Anterior cingulate cortex (tissue), 58 donors: ENCODE results near the gene PLPP7.
A peak's percentile ranks its signal among the peaks of the same experiment; 100 is the strongest.
"Not testable (repeated sequence)": the region's sequence is repeated elsewhere in the genome, so short reads cannot be mapped to it uniquely, and the experiment has no call there.

Experiments
- DNase-seq, 58 donors: peaks; one replicate each; lab custom pipeline; 2025; lab: John Stamatoyannopoulos, UW

PLPP7 gene

DNA sequence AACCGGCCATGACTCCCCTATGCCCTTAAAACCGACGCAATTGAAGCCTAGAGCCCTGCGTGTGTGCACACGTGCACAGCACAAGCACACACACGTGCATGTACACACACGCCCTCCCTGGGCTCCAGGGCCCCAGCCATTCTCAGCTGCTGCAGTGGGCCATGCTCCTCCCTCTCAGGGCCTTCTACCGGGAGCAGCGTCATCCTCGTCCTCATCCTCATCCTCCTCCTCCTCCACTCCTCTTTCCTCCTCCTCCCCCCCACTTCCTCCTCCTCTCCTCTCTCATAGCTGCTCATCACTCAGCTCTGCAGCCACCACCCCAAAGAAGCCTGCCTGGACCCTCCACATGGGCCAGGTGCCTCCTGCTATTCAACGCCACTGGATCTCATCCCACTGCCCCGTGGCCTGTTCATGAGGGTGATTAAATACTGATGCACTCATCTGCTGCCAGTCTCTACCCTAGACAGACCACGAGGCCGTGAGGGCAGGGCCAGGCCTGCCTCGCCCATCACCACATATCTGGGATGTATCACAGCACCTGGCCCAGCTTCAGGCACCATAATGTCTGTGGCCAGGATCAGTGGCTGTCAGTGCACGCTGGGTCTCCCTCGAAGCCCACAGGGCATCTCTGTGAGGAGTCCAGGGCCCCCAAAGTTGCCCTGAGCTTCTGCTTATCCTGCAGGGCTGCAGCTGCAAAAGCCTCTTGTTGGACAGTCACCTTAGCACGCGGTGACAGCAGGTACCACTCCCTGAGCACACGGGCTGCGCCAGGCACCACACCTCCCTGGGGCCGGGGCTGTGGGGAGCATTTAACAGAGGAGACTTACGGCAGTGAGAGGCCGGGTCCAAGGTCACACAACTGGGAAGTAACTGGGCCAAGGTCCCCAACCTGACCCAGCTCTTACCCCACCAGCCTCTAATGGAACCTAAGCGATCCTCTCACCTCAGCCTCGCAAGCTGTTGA, 23.0 kb upstream of the PLPP7 start:
- DNase-seq = peak in 1 of 58 donors; percentile 22

DNA sequence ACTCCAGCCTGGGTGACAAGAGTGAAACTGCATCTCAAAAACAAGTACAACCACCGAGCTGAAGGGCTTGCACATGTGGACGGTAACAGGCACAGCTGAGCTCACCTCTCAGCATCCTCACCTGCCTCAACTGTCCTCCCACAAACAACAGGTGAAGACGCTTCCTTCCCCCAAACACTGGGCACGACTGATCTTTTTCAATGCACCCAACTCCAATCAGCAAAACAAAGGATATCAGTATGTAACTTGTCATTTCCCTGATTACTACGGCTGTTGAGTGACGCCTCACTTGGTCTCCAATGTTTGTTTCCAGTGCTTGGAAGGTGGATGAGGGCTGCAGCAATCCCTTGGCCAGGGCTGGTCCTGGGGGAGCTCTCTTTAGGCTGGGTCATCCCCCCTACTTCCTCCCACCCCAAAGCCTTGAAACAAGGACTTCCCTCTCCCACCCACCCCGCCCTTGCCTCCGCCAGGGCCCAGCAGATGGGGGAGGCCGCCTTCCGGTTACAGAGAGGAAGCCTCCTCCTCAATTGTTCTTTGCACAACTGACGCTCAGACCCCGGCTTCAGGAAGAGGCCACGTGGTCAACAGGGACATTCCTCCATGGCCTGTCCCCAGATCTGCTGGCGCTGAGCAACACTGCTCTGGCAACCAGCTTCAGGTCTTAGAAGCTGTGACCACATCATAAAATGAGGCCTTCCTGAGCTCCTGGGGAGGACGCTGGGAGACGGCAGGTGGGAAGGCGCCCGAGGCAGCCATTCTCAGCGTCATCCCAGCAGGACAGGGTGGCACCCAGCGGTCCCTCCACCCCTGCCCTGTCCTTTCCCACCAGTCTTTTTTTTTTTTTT, 19.1 kb upstream of the PLPP7 start:
- DNase-seq = peak in 23 of 58 donors; percentile 8 to 59 (median 38)

DNA sequence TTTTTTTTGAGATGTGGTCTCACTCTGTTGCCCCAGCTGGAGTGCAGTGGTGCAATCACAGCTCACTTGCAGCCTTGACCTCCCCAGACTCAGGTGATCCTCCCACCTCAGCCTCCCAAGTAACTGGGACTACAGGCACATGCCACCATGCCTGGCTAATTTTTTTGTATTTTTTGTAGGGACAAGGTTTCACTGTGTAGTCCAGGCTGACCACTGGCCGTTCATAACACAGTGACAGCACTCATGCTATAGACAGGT, 18.6 kb upstream of the PLPP7 start:
- not testable (repeated sequence) for DNase-seq

DNA sequence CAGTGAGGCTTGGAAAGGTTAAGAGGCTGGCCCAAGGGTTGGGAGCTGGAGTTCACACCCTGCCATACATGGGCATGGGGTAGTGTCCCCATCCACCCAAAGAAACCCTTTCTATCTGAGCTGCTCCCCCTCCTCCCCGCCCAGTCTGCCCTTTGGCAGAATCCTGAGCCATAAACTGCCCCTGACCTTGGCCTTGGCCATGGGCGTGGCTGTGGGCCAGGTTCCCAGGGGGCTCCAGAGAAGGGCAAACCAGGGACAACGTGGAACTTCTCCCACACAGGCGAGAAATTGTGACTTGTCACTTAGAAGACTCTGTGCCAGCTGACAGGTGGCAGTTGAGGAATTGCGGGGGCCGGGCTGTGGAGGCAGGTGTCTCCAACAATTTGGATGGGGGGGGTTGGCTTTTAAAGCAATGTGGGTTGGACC, 18.0 kb upstream of the PLPP7 start:
- peak in 17 of 58 donors; percentile 12 to 65 (median 33) for DNase-seq

DNA sequence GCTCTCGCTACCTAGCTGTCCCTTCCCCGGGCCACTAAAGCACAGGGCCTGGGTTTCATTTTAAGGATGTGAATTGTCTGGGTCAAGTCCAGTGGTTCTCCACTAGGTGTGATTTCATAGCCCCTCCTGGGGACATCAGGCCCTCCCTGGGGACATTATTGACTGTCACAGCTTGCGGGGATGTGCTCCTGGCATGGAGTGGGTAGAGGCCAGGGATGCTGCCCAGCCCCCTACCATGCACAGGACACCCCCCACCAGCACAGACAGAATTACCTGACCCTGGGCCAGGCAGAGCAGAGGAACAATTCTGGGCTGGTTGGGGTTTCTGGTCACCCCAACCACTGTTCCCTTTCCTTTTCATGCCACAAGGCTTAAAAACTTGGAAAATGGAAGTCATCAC, 17.3 kb upstream of the PLPP7 start:
- no peak for DNase-seq

DNA sequence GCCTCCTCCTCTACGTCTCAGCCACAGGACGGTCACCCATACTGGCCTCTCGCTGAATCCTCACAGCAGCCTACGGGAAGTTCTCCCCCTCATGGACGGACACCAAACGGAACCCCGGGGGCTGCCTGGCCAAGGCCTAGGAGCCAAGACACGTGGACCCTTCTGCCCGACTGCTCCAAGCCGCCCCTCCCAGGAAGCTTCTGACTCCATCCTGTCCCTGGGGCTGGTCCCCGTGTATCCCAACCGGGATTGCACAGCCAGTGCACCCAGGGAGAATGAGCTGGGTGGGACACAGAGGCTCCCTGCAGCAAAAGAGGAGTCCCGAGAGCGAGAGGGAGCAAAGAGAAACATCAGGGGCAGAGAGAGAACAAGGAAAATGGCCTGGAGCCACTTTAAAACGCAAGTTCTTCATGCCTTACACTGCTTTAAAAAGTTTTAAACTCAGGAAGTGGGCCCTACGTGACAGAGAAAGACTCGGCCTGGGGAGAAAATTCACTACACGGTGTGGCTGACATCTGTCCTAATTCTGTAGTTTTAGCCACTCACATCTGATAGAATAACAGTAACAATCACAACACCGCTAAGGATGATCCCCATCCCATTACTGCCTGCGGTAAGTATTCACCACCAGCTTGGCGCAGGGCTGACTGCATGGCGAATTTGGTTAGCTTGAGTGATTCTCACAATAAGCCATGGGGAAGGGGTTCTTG, 16.2 kb upstream of the PLPP7 start:
- DNase-seq = peak in 1 of 58 donors; percentile 11

DNA sequence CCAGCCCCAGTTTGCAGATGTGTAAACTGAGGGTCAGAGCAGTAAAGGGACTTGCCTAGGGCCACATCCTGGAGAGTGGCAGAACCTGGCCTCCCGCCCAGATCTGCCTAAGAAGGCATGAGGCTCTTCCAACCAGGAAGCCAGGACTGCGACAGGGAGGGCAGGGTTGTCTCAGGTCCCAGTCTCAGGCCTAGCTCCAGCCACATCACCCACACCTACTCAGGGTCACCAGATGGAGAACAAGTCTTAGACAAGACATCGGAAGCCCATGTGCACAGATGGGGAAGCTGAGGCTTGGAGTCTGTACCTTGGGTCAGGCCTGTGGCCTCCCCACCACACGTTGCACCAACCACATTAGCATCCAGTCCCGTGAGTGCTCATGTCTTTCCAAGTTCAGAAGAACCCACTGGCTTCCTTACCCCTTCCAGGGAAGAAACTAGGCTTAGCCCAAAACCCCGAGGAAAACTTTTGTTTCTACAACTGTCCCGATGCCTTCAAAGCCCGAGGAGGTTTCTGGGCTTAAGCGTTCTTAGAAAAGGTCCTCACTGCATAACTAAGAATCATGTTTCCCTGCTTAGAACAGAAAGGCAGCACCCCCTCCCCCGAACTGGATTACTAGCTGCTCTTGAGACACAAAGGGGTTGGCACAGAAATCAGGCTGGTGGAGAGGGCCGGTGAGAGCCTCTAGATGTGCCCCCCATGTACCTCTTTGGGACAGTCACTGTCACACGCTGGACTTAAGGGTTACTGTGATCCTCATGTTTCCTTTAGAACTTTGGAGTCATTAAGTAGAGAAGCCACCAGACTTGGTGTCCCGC, 15.5 kb upstream of the PLPP7 start:
- DNase-seq = no peak

DNA sequence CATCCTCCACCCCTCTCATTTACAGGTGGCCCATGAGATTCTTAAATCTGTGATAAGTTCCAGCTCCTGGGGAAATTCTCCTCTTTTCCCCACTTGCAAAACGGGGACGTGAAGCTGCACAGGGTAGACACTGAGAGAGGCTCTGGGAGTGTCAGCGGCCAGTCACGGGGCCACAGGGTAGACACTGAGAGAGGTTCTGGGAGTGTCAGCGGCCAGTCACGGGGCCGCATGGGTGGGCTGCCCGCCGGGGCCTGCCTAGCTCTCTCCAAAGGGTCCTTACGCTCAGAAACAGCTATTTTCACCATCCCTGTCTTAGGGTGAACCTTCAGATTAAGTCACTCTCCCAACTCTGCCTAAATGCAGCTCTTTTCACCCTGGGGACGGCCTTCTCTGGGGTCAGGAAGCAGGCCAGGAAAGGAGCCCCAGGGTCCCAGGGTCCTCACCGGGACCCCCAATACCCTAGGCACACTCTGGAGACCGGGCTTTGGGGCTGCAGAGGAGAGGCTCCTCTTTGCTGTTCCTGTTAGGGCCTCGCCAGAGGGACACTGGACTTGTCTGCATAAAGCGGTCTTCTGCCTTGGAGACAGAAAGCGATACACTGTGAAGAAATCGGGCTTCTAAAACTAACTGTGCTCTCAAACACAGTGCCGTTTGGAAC, 14.7 kb upstream of the PLPP7 start:
- peak in 3 of 58 donors; percentile 19 to 24 (median 19) for DNase-seq

DNA sequence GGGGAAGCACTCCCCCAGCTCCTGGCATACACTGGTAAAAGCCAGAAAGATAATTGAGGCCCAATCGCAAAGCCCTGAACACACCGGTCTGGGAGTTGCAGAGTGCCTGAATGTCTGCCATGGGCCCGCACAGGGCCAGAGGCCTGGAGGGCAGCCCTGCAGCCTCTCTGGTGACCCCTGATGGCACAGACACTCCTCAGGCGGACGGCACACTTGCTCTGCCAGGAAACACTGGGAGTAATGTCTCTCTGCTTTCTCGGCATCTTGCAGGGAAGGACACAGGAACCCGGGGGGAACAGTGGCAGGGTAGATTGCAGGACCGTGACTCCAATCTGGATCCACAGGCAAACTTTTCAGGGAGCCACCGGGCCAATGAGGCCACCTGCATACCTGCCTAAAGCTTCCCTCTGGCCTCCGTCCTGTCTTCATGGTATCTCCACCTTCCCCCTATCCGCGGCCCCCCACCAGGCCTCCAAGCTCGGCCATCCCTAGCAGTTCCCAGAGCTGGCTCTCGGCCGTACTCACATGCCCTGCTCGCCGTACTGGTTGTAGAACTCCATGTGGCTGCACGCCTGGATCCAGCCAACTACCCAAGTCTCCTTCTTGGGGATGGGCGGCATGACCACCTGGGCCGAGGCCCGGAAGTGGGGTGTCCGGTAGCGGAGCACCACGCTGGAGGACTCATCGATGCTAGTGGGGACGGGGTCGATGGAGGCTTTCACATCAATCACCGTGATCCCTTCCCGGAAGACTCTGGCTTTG, 14.0 kb upstream of the PLPP7 start:
- peak in 2 of 58 donors; percentile 20 to 22 for DNase-seq

DNA sequence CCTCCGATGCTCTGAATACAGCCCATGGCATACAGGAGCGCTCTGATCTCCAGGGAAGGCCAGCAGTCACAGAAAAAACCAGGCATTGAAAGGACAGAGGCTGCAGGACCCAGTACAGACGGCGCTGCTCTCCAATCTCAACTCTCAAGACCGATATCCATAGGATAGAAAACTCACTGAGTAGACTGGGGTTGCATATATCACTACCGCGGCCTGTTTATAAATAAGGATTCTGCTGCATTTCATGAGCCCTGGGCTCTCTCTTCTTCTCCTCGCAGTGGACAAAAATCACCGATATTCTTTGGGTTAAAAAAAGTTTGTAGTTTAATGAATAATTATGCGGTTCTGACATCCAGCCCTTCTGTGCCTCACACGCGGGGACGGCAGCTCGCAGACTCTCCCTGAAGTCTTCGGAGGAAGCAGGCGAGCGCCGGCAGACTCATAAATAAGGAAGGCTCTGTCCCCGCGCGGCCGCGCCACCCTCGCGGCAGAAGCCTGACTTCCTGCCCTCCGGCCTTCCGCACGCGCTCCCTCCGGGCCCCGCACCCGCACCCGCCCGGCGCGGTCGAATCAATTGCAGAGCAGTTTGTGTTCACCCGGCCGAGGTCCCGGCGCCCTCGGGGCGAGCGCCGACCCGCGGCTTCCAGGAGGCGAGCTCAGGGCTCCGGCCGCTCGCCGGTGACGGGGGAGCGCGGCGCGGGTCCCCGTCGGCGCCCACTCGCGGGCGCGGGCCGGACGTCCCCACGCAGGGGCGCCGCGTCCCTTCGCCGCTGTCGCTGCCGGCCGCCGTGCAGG, 13.2 kb upstream of the PLPP7 start, which contains the start of gene FAM78A:
Gene FAM78A, minus strand, starts transcription at position 417 of the 795 bp plus-strand sequence. Its CDS starts 331 bp downstream, at position 86.
- DNase-seq = peak in 3 of 58 donors; percentile 15 to 26 (median 21)

DNA sequence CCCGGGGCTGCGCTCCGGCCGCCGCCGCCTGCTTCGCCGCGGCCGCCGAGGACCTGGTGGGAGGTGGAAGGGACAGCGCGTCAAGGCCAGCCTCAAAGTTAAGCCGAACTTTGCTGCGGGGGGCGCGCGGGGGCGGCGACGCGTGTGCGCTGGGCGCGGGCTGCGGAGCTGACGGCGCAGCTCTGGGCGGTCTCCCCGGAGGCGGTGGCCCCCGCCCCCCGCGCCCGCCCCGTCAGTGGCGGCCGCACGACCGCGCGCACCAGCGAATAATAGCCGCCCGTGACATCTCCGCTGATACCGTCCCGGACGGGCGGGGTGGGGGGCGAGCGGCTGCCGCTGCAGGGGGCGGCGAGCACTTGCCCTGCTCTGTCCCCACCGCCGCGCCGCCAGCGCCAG, 12.6 kb upstream of the PLPP7 start:
- DNase-seq = no peak

DNA sequence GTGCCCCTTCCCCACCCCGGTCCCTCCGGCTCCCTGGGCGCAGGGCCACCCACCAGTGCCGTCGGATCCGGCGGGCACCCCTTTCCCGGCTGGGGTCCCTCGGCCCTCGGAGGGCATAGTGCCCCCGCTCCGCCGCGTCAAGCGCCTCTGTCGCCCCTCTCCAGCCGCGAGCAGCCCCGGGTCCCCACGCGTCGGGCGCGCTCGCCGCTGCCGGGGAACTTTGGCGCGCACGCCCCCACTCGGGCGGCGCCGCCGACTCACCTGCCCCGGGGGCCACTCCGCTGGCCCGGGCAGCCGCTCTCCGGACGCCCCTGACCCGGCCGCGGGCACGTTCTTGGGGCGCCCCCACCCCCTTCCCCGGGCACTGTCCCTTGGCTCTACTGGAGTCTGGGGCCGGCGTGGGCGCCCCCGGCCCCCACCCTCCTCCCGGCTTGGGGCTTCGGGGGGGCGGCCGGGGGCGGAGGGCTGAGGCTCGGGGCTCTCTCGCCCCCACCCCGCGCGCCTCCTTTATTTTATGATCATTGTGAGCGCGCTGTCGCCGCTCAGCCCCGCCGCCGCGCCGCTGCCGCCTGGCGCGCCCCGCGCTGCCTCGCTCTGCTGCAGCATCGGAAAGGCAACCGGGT, 12.1 kb upstream of the PLPP7 start:
- DNase-seq = no peak

DNA sequence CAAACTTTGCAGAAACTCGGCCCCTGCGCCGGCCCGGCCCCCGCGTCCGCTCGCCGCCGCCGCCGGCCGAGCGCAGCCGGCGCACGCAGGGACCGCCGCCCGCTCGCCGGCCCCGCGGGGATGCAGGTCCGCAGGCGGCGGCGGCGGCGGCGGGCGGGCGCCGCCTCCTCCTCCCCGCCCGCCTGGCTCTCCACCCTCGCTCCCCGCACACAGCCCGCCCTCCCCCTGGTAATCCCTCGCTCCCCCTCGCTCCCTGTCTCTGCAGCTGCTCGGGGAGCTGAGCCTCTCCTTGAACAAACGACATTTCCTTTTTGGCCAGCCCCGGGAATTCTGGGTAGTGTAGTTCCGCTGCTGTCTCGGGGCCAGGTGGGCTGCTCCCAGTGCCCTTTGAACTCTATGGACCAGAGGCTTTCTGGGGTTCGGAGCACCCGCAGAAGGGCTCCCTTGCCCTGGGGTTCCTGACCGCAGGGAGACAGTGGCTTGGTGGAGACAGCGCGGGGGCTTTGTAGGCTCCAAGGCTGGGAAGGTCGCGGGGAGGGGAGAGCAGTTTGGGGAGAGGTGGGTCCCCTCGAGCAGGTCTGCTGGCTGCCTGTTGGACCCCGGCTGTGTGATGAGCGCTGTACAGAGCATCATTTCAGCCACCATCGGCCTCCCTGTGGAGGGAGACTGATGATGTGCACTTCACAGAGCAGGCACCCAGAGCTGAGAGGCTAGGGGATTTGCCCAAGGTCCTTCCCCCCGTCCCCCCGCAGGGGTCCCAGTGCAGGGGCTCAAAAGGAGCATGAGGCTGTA, 11.4 kb upstream of the PLPP7 start:
- DNase-seq = peak in 57 of 58 donors; percentile 29 to 92 (median 78)

DNA sequence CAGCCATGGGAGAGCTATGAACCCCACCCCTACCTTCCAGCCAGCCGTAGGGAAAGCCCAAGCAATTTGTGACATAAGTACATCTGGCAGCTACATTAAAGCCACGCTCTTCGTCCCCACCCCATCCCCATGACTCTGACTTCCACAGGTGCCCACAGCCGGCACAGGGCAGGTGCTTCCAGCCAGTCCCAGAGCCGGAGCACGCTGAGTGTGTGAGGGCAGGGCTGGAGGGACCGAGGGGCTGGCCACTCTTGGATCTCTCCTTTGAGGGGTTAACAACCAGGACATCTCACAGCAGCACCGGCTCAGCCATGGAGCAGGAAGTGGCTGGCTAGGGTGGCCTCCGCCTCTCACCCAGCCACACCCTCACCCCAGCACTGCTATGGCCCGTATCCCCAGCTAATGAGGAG, 10.8 kb upstream of the PLPP7 start:
- DNase-seq = no peak

DNA sequence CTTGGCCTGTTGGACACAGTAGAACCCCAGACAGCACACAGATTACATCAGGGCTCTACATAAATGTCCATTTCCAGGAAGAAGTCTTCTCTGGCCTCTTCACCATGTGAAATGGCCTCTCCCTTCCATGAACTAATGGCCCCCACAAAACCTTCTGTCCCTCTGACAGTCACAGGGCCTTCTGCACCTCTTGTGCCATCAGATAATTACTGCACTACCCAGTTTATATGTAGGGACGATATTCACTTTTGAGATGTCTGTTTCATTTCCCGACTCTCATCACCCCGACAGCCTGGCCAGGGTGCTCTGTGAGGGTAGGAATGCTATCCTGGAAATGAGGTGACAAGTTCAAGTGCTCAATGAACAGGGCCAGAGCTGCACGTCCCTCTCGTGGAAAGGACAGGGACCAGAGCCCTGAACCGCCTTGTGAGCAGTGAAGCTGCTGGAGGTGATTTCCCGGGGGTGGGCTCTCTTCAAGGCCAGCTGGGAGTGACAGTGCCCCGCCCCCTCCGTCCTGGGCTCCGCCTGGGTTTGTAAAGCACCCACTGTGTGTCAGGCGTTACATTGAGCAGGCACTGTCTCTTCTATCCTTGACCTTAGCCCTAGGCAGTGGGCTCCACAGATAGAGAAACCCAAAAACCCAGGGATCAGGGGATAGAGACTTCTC, 10.2 kb upstream of the PLPP7 start:
- no peak for DNase-seq
